Left lobe of liver (tissue), 2 donors: Measurements from ENCODE around the gene EIF2S3B. TPM values are rescaled to one million over a fixed set of nuclear protein-coding genes. Genes with fewer than 3 reads are reported as not detected.
"Not testable (repeated sequence)": the region's sequence is repeated elsewhere in the genome, so short reads cannot be mapped to it uniquely, and the experiment has no call there.

ENCODE experiments used
- ATAC-seq: fragments of 200-7000 bp; cut with Tn5 transposase; one replicate; pipeline ENCODE4 v1.9.1; 2020; ENCODE audit warnings: mild to moderate bottlenecking, moderate library complexity
- DNase-seq: peaks from one replicate; pipeline ENCODE4 v3.0.0-alpha.2; 2020; ENCODE audit warnings: low spot score
- total RNA-seq: library from RNA; stranded (reverse); gene quantifications from one replicate; pipeline ENCODE4 v1.2.1, GENCODE V29; 2021
- donor health status: DM: no; HTN: no; CAD: no; lungs with moderate emphysema.
- donor health status: DM: no; HTN: yes; CAD: no.

EIF2S3B gene
- 0.20 TPM for total RNA-seq

DNA sequence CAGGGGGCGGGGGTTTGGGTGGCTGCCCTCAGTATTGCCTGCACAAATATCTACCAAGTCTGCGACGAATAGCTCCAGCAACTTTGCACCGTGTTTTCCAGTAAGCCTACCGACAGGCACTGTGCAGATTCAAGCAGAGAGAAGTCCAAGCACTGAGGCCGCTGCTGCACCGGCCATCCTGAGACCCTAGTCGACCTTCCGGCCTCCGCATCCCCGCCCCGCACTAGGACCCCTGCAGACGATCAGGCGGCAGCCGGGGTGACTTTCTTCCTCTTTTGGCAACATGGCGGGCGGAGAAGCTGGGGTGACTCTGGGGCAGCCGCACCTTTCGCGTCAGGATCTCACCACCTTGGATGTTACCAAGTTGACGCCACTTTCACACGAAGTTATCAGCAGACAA, at the start of gene EIF2S3B:
Gene EIF2S3B, plus strand, starts transcription at position 271 of the 400 bp plus-strand sequence. Its CDS starts 13 bp downstream, at position 284.
- no peak for ATAC-seq
- DNase-seq = no peak

DNA sequence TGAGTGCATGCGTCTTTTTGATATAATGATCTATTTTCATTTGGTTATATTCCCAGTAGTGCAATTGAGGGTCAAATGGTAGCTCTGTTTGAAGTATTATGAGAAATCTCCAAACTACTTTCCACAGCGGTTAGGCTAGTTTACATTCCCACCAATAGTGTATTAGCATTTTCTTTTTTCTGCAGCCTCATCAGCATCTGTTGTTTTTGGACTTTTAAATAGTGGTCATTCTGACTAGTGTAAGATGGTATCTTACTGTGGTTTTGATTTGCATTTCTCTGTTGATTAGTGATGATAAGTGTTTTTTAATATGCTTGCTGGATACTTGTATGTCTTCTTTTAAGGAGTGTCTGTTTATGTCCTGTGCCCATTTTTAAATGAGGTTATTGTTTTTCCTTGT, 48.8 kb upstream of the EIF2S3B start:
- ATAC-seq (no peak), DNase-seq (no peak)

DNA sequence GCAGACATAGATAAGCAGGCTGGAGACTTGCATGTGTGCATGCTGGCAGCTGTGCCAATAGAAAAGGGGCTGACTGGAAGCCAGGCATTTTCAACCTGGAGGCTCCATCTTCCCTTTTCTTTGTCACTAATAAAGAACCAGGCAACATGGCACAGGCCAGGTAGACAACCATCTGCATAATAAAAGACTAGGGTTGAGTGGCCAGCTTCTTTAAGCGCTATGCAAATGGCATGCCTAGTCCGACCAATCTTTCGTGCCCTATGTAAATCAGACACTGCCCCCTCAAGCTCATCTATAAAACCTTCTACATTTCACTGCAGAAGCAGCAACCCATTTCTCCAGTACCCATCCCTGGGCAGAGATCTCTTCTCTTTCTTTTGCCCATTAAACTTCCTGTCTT, 47.9 kb upstream of the EIF2S3B start:
- ATAC-seq (no peak), DNase-seq (no peak)

DNA sequence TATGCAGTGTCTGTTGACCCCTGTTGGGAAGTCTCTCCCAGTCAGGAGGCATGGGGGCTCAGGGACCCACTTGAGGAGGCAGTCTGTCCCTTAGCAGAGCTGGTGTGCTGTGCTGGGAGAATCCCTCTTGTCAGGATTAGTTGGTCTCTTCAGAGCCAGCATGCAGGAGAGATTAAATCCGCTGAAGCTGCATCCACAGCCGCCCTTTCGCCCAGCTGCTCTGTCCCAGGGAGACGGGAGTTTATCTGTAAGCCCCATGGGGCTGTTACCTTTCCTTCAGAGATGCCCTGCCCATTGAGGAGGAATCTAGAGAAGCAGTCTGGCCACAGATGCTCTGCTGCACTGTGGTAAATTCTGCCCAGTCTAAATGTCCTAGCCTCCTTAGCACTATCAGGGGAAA, 39.4 kb upstream of the EIF2S3B start:
- no peak for ATAC-seq
- DNase-seq = no peak

DNA sequence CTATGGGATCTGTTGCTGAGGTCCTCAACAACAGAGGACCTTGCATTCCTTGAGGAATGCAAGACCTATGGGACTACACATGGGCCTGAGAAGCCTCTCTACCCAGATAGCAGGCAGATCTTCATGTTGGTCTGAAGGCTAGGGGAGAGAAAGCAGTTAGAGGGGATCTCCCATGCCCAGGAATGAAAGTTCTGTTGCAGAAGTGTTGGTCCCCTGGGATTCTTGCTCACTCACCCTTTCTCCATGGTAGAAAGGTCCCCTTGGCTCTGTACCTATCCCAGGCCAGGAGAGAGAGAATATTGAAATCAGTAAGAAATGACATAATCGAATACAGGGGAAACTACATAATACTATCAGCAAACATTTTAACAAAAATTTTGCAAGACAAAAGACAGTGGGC, 36.0 kb upstream of the EIF2S3B start:
- ATAC-seq = no peak
- no peak for DNase-seq

DNA sequence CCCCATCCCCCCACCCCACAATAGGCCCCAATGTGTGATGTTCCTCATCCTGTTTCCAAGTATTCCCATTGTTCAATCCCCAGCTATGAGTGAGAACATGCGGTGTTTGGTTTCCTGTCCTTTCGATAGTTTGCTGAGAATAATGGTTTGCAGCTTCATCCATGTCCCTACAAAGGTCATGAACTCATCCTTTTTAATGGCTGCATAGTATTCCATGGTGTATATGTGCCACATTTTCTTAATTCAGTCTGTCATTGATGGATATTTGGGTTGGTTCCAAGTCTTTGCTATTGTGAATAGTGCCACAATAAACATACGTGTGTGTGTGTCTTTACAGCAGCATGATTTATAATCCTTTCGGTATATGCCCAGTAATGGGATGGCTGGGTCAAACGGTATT, 32.9 kb upstream of the EIF2S3B start:
- not testable (repeated sequence) for DNase-seq, ATAC-seq

DNA sequence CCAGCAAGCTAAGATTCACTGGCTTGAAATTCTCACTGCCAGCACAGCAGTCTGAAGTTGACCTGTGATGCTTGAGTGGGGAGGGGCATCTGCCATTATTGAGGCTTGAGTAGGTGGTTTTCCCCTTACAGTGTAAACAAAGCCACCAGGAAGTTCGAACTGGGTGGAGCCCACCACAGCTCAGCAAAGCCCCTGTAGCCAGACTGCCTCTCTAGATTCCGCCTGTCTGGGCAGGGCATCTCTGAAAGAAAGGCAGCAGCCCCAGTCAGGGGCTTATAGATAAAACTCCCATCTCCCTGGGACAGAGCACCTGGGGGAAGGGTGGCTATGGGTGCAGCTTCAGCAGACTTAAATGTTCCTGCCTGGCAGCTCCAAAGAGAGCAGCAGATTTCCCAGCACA, 23.8 kb upstream of the EIF2S3B start:
- not testable (repeated sequence) for DNase-seq, ATAC-seq

DNA sequence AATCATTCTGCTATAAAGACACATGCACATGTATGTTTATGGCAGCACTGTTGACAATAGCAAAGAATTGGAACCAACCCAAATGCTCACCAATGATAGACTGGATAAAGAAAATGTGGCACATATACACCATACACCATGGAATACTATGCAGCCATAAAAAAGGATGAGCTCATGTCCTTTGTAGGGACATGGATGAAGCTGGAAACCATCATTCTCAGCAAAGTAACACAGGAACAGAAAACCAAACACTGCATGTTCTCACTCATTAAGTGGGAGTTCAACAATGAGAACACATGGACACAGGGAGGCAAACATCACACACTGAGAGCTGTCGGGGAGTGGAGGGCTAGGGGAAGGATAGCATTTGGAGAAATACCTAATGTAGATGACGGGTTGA, 18.4 kb upstream of the EIF2S3B start:
- not testable (repeated sequence) for ATAC-seq, DNase-seq

DNA sequence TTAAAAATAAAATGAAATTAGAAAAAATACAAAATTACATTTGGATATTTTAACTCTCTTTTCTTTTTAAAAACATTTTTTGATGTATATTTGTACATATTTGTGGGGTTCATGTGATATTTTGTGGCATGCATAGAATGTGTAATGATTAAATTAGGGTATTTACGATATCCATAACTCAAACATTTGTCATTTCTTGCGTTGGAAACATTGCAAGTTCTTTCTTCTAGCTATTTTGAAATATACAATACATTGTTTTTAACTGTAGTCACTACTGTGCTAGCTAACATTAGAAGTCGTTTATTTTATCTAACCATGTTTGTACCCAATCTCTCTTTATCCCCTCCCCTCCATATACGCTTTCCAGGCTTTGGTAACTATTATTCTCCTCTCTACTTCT, 13.9 kb upstream of the EIF2S3B start:
- DNase-seq (no peak), ATAC-seq (no peak)

DNA sequence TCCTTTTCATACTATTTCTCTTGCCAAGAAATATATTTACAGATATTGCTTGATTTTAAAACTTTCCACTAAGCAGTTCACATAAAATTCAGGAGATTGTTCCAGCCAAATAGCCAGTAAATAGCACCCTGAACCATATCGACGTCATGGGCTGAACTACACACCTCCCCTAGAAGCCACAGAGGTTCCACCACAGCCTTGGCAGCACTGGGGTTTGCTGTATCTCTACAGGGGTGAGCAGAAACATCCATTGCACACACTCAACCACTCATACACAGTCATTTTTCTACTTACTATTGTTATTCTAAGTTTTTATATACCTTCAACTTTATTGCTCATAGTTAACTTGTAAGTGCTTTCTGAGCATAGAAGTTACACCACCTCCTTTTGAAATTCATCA, 8.1 kb upstream of the EIF2S3B start:
- DNase-seq (no peak), ATAC-seq (no peak)

DNA sequence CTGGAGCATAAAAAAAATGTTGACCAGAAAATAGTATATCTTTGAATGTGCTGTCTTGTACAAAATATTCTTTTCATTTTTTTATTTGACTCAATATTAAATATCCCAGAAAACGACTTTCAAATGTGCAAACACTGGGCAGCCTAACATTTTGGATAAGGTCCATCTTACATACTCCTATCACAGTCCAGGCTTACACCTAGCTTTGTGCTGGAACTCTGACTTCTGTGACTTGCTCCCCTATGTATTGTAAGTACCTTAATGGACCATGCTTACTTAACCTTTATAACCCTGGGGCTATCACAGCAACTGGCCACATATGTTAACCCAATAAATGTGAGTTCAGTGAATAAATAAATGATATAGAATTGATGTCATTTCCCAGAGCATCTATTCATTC, 7.6 kb upstream of the EIF2S3B start:
- ATAC-seq (no peak), DNase-seq (no peak)

DNA sequence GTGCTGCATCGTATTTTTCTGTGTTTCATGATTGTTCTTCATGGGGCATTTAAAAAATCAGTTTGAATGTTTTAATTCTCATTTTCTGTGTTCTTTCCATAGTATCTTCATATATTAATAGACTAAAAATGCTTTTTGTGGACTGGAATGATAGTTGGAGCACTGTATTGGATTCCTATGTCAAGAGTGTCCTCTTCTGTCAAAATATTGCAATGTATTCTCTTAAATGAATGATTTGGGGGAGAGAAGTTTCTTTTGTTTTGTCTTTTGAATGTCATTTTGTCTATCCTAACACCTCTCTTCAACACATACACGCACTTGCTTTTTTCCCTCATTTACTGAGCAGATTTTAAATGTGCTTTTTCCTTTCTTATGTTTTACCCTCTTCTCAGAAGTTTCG, 4.7 kb upstream of the EIF2S3B start:
- DNase-seq = no peak

DNA sequence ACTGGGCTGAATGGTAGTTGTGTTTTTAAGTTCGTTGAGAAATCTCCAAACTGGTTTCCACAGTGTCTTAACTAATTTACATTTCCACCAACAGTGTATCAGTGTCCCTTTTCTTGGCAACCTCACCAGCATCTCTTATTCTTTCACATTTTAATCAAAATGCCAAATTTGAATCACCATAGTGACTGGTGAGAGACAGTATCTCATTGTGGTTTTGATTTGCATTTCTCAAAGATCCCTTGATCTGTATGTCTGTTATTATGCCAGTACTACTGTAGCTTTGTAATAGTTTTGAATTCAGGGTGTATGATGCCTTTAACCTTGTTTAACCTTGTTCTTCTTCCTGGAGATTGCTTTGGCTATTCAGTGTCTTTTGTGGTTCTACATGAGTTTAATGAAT, 2.2 kb upstream of the EIF2S3B start:
- ATAC-seq (no peak), DNase-seq (no peak)

More for the DNA sequence above, 4.7 kb upstream of the EIF2S3B start:
- ATAC-seq = no peak

DNA sequence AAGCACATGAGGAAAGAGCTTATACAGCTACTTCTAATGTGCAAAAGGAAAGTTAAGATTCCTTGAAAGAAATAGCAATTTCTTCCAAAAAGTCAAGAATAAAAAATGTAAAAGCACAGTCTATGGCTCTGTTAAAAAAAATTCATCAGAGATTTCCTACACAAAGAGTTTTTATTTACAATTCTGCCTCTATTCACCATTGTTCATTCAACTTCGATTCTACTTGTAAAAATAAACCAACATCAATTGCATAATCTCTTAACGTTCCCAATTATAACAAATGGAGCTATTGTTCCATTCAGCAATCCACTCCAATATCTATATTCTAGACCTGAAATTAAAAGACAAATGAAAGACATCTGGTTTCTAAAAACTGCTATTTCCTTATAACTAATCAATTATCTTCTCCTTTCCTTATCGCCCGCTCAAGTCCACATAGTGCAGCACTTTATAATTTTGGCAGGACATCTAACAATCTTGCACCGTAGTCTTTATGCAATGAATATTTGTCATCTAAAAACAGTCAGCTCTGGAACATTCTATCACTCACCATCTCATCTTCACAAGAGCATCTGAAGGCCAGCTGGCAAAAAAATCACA, 6.2 kb downstream of the EIF2S3B start:
- no peak for DNase-seq
- ATAC-seq = no peak

DNA sequence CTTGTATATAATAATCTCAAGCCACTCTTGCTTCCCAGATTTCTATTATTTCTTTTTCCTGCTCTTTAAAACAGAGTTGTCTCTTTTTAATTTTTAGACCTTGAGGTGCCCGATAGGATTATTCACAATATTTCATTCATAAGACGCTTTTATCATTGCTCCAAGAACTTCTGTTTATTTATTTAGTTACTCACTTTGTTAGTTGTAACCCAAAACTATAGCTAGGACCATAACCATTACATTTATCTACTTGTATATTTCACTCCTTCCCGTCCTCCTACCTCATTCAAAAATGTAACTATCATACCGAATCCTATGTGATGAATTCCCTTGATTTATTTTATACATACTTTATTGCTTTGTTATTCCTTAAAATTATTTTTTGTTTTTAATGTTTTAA, 7.1 kb downstream of the EIF2S3B start:
- no peak for ATAC-seq
- DNase-seq = no peak

DNA sequence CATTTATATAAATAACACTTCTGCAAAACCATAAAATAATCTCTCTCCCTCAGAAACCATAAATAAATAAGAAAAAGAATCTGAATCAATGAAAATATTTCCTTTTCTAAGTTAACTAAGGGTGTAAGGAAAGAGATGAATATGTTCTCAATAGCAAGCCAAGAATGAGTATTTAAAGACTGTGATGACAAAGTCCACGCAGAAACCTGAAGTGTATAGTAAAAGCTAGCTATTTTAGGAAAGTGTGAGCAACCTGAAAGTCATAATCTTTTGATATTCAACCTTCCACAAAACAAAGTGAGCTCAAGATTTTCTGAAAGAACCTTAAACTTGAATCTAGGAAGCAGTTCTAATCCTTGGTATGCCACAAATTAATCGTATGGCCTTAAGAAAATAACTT, 15.9 kb downstream of the EIF2S3B start:
- no peak for ATAC-seq
- DNase-seq = no peak

DNA sequence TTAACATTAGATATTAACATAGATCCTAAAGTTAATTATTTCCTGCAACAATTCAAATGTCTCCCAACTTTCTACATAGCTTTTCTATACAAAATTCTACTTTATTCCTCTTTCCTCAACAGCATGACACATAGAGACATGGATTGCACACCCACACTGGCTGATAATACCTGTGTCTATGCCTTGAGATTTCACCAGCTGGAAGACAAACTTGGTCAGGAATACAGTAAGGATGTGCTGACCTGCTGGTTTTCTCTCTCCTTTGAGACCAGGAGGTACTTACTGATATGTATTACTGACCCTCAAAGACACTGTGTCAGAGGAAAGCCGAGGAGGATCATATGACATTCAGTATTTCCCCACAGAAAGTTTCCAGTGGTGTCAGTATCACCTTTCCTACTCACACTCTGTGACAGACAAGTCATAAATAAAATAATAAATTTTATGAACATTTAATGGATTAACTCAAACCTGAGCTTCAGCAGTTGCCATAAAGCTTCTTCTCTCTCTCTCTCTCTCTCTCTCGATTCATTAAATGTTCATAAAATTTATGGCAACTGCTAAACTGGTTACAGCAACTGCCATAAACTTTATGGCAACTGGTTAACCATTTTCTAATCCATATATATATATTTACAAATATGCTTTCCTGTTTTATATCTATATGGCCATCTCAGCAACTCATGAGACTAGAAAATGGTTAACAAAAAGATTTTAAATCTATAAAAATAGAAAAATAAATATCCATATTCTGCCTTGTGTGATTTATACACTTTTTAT, 22.7 kb downstream of the EIF2S3B start:
- DNase-seq (no peak), ATAC-seq (no peak)

DNA sequence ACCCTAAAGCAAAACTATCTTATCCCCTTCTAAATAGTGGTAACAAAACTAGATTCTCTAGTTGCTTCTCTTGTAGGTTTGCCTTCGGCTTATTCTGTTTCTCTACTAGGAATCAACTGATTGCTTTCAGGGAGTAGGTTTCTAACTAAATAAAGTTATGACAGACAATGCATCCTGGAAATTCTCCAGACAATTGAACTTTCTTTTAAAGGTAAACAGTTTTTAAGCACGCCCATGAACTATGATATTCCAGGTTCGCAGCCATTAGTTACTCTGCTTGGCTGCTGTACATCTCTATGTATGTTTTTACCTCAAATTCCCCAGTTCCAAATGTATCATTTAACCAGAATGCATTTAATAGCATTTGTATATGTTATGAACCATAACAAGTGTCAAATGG, 23.9 kb downstream of the EIF2S3B start:
- no peak for ATAC-seq
- DNase-seq = no peak

DNA sequence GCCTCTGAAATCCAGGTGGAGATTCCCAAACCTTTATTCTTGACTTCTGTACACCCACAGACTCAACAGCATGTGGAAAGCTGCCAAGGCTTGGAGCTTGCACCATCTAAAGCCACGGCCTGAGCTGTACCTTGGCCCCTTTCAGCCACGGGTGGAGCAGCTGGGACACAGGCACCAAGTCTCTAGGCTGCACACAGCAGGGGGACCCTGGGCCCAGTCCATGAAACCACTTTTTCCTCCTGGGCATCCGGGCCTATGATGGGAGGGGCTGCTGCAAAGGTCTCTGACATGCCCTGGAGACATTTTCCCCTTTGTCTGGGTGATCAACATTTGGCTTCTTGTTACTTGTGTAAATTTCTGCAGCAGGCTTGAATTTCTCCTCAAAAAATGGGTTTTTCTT, 32.0 kb downstream of the EIF2S3B start:
- DNase-seq (no peak), ATAC-seq (no peak)

DNA sequence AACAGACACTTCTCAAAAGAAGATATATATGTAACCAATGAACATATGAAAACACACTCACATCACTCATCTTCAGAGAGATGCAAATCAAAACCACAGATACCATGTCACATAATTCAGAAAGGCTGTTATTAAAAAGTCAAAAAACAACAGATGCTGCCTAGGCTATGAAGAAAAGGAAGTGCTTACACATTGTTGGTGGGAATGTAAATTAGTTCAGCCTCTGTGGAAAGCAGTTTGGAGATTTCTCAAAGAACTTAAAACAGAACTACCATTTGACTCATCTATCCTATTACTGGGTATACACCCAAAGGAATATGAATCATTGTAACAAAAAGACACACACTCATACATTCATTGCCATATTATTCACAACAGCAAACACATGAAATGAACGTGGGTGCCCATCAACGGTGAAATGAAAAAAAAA, 35.1 kb downstream of the EIF2S3B start:
- DNase-seq = no peak
- ATAC-seq = no peak

DNA sequence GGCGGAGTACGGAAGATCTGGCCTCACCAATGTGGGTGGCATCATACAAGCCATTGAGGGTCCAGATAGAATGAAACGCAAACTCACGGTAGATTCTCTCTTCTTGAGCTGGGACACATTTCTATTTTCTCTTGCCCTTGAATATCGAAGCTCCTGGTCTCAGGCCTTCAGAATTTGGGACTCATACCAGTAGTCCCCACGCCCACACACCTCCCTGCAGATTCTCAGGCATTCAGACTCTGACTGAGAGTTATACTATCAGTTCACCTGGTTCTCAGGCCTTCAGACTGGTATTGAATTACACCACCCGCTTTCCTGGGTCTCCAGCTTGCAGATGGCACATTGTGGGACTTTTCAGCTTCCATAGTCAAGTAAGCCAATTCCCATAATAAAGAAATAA, 37.8 kb downstream of the EIF2S3B start:
- ATAC-seq = no peak
- DNase-seq = no peak

DNA sequence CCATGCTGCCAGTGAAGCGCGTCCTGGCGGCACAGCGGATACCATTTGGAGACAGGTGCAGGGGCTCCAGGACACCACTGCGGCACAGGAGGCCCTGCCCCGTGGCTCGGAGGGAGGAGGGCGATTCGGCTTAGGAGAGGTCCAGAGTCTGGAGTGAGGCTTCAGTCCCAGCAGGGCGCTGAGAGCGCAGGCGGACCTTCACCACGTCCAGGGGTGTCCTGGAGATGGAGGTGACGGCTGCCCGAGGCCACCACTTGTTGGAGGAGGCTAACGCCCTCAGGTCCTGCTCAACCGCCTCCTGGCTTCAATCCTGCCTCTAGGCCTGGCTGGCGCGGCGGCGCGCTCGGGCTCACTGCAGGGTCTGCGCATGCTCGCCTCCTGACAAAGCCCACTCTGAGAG, 45.7 kb downstream of the EIF2S3B start:
- DNase-seq (no peak), ATAC-seq (no peak)

DNA sequence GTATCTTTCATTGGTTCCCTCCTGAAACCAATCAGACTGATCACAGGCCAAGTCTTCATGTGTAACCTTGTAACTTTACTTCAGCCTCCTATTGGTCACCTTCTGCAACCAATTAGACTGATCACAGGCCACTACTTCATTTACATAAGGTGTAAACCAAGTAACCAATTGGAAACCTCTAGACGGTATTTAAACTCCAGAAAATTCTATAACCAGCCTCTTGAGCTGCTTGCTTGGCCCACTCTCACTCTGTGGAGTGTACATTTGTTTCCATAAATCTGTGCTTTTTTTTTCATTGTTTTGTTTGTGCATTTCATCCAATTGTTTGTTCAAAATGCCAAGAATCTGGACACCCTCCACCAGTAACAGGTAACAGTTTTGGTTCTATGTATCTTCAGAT, 47.5 kb downstream of the EIF2S3B start:
- ATAC-seq (no peak), DNase-seq (no peak)
